ENCODE data around the gene SLC16A3. TPM values are rescaled to one million over a fixed set of nuclear protein-coding genes. Genes with fewer than 3 reads are reported as not detected.

SLC16A3 gene
- total and polyA plus RNA-seq, 2 of the 8 experiments (the other 6 are each of a cell fraction or from before 2014, with no cell fraction given), result 3.8 to 8.7 TPM

- Histone ChIP-seq H3K9ac (replicated peaks in 1 of 4; ENCODE audit: extremely low read depth in 1 of 4, low read depth in 3 of 4, low read length in 3 of 4) (no peak overlapping the region; a peak in 2 of 7 replicates), H2AFZ (ENCODE audit: low read length) (peak overlapping the region; percentile 61), H2BK20ac (ENCODE audit: low read length) (no peak overlapping the region), H3K4me3 (ENCODE audit: extremely low read depth in 1 of 4, insufficient read depth in 2 of 4, low read depth in 3 of 4, low read length in 4 of 4) (peak overlapping the region in 3 of 4 experiments; percentile 62 to 95 (median 71); a peak in 5 of 8 replicates), H3K79me2 (ENCODE audit: control insufficient read depth in 1 of 2, insufficient read depth in 2 of 2, low read length in 2 of 2) (peaks cover 29 to 33% of the 10 kb centered on the region in 2 experiments), H3K4me2 (ENCODE audit: insufficient read depth in 1 of 2, low read depth in 2 of 2, low read length in 2 of 2) (peak overlapping the region; percentile 71 to 97), H3K14ac (ENCODE audit: insufficient read length) (no peak overlapping the region), H3K9me3 (ENCODE audit: insufficient read depth in 2 of 2, low read depth in 1 of 2, low read length in 1 of 2) (no peaks in the 10 kb centered on the region), H4K8ac (ENCODE audit: extremely low read depth, insufficient read depth, low read length) (no peak overlapping the region; the same call in 1 of the 2 replicates), H2BK120ac (replicated peaks; ENCODE audit: low read depth, low read length) (no peak overlapping the region), H4K91ac (replicated peaks; ENCODE audit: insufficient read length, low read length) (peak overlapping the region; percentile 72), H3K4me1 (replicated peaks in 1 of 4; ENCODE audit: control insufficient read depth in 3 of 4, insufficient read depth in 4 of 4, low read length in 3 of 4) (peaks cover 0 to 35% (median 10%) of the 10 kb centered on the region in 4 experiments; a peak in 6 of 7 replicates), H2BK12ac (ENCODE audit: low read depth, low read length) (0 out of 2 replicates have a peak overlapping the region, but pooled peaks have one; percentile 50), H3K27ac (ENCODE audit: low read depth, low read length) (no peak overlapping the region), H3K27me3 (replicated peaks in 1 of 4; ENCODE audit: control insufficient read depth in 3 of 4, extremely low read depth in 1 of 4, insufficient read depth in 3 of 4, low read length in 3 of 4) (peaks cover 0 to 5% (median 5%) of the 10 kb centered on the region in 4 experiments; a peak in 3 of 7 replicates), H3K79me1 (ENCODE audit: low read depth, low read length) (peaks cover 13% of the 10 kb centered on the region), H3K4ac (replicated peaks; ENCODE audit: insufficient read length, low read depth, low read length) (no peak overlapping the region), H2AK5ac (ENCODE audit: low read depth, low read length) (no peak overlapping the region; the same call in 1 of the 2 replicates), H4K20me1 (replicated peaks in 1 of 2; ENCODE audit: control insufficient read depth in 1 of 2, insufficient read depth in 2 of 2, low read length in 2 of 2) (peaks cover 22 to 26% of the 10 kb centered on the region in 2 experiments), H3K36me3 (ENCODE audit: control insufficient read depth in 2 of 4, insufficient read depth in 4 of 4, low read length in 3 of 4) (peaks cover 3 to 18% (median 5%) of the 10 kb centered on the region in 4 experiments; a peak in 3 of 8 replicates), H3K18ac (ENCODE audit: extremely low read depth, low read length) (no peak overlapping the region), H2BK5ac (ENCODE audit: low read depth, low read length) (0 out of 2 replicates have a peak overlapping the region, but pooled peaks have one; percentile 21), H3K23ac (ENCODE audit: insufficient read length) (no peak overlapping the region), H3K23me2 (ENCODE audit: low read depth, low read length) (peaks cover 6% of the 10 kb centered on the region), H3K56ac (replicated peaks; ENCODE audit: insufficient read length, low read depth, low read length) (no peak overlapping the region), H4K5ac (ENCODE audit: insufficient read length, low read depth, low read length) (no peak overlapping the region), H2BK15ac (ENCODE audit: low read length) (no peak overlapping the region; the same call in 1 of the 2 replicates)
- CTCF ChIA-PET (ENCODE audit: partially characterized antibody), result interaction anchor here (0.7 to 1.6 kb wide), 3 partner anchors 9 to 48 kb away, joined by 3 to 4 read pairs (median 3); no protein-coding TSS in a partner anchor
- WGBS, 2 experiments (ENCODE audit: extremely low coverage in 1 of 2, insufficient coverage in 1 of 2, insufficient read length in 1 of 2, insufficient replicate concordance in 2 of 2, low coverage in 1 of 2, low lambda C conversion rate in 2 of 2, missing lambda C conversion rate in 1 of 2), result 87% methylated on average over 22 of the region's 27 CpGs; no CpG with 5 or more reads in 1 of the 2 experiments
- DNase-seq (ENCODE audit: low read depth in 1 of 2, low spot score in 2 of 2) (no peak), FAIRE-seq (no peak)
- POLR2A ChIA-PET (ENCODE audit: partially characterized antibody), result interaction anchor here (0.6 to 6.4 kb wide), 19 partner anchors 9 to 587 kb away, joined by 3 to 41 read pairs (median 4); partner anchors contain the start of genes CCDC57, HEXD, OGFOD3 and SECTM1
- TF ChIP-seq POLR2A (IDR thresholded peaks at IDR 0.05; ENCODE audit: control extremely low read depth in 1 of 2, low read depth in 2 of 2, low read length in 2 of 2), result no peak
- TF ChIP-seq EGR1 (IDR thresholded peaks at IDR 0.05; ENCODE audit: borderline replicate concordance, low read depth, low read length), result no peak
- TF ChIP-seq PHF8 (conservative IDR thresholded peaks at IDR 0.05; ENCODE audit: low read depth, low read length), result no peak
- TF ChIP-seq KDM5A (IDR thresholded peaks at IDR 0.05; ENCODE audit: low read length), result no peak
- no peak for TF ChIP-seq SP2 (IDR thresholded peaks at IDR 0.05; ENCODE audit: low read length)
- TF ChIP-seq SRF (IDR thresholded peaks at IDR 0.05; ENCODE audit: low read depth, low read length), result no peak
Observed at GRCh38 chr17:82274134-82275020, 45.5 kb downstream of the SLC16A3 start.

Measured in H1 (cell line).